Measurements from ENCODE around the gene SNX14.

The SNX14 gene

DNA sequence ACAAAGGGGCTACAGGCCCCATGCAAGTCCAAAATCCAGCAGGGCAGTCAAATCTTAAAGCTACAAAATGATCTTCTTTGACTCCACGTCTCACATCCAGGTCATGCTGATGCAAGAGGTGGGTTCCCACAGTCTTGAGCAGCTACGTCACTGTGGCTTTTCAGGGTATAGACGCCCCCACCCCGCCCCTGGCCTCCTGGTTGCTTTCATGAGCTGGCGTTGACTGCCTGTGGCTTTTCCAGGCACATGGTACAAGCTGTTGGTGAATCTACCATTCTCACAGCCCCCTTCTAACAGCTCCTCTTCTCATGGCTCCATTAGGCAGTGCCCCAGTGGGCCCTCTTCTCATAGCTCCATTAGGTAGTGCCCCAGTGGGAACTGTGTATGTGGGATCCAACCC lies 96.8 kb downstream of the SNX14 start:
- DNase-seq = no peak

GRCh38 chr6:85496009-85496579 lies 97.6 kb downstream of the SNX14 start:
- DNase-seq = no peak

GRCh38 chr6:85494547-85495536 lies 98.8 kb downstream of the SNX14 start:
- DNase-seq = no peak

DNA sequence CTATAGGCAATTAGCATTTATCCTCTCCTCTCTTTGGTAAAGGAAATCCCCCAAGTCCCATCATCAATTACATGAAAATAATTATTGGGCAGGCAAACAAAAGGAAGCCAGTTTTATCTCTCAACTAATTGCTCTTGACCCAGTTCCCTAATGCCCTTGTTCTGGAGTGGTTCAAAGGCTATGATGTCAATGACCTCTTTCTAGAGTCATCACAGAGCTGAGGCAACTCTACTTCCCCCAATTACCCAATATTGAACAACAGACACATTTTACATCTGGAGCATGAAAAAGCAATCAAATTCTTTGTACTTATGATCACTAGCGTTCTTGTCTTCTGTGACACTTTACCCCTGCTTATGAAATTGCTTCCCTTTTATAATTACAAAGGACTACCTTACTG lies 100.3 kb downstream of the SNX14 start:
- DNase-seq = no peak

- DNase-seq = no peak
These were observed 103.0 kb downstream of the SNX14 start for GRCh38 chr6:85490516-85491248.

DNA sequence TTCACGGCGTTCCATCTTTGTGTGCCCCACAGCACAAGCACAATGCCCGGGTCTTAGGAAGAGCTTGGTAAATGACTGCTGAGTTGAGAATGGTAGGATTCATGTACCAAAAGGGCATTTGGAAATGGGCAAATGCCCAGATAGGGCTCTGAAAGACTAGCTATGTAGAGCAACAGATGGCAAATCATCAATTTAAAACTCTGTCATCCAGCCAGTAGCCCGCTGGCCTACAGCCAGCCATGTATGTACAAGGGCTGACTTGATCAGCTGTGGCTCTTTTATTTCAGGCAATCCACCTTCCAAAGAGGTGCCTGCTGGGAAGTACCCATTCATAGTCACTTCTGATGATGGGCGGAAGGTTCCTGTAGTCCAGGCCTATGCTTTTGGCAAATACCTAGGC lies 108.7 kb downstream of the SNX14 start:
- DNase-seq = no peak

DNA sequence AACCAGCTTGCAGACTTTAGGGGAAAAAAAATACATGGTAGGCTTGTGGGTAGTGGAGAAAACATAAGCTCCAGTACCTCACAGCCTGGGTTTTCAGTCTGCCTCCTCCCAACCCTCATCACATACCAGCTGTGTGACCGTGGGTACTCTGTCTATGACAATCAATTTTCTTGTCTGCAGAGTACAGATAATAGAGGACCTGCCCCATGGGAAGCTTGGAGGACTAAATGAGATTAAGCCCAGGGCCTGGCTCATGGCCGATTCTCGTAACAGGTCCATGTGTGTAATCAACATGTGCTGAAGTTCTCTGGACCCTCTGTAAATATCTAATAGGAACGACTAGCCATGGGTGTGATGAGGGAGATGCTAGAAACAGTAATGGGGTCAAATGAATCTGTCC lies 109.8 kb downstream of the SNX14 start:
- no peak for DNase-seq

DNA sequence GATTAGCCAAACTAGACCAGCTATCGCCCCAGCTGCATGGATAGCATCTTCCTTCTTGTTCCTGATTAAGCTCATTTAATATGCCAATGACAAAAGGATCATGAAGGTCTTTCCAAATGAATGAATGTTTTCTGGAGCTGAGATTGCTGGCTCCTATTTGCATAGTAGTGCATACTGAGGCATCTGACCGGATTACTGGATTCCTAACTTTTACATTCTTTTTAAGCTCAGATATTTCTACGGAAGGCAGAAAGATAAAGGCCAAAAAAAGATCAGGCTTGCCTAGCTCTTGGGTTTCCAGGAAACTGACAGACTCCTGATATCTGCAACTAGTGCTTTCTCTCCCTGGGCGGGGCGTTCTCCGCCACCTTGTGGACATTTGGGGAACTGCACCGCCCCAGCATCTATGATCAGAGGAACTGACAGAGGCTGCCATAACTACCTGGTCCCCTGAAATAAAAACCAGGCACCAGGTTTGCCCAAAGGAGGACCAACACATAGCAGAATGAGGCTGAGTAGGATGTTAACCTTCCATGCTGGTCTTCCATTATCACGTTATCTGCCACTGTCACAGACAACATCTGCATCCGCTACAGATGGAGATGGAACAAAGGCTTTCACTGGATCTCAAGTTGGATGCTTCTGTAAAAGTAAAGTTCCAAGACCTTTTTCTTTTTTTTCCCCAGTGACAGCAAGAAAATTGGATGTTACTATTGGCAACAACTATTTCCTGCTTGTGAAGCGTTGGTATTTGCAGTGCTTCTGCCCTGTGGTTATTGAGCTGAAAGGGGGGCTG lies 110.6 kb downstream of the SNX14 start:
- DNase-seq = peak; percentile 55

GRCh38 chr6:85482206-85482904 lies 111.3 kb downstream of the SNX14 start:
- DNase-seq = no peak

DNA sequence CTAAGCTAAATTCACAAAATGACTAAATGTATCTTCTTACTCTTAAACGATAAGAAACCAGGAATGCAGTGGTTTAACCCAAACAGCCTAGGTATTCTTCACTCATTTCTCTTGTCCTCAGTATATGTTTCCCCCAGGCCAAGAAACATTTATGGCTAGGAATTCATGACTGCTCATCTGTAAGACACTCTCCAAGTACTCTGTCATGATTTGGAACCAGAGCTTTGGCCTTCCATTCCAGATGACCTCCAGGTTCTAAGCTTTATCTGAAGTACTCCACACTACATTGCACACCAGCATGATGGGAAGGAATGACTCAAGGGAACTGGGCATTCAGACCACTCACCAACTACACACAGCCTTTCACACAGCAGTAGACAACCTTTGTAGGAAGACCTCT lies 114.5 kb downstream of the SNX14 start:
- DNase-seq = no peak

DNA sequence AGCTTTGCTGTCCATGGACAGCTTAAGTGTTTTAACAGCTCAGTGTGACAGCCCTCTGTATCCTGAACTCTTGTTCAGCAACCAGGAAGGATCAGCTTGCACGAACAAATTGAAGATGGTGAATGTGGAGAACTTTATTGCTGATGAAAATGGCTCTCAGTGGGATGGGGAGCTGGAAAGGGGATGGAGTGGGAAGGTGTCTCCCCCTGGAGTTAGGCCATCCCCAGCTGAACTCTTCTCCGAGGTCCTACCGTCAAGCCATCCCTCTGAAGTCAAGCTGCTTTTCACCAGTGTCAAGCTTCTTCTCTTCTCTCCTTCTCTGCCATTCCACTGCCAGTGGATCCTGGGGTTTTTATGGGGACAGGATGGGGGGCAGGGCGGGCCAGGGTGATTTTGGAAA lies 117.1 kb downstream of the SNX14 start:
- DNase-seq = no peak

DNA sequence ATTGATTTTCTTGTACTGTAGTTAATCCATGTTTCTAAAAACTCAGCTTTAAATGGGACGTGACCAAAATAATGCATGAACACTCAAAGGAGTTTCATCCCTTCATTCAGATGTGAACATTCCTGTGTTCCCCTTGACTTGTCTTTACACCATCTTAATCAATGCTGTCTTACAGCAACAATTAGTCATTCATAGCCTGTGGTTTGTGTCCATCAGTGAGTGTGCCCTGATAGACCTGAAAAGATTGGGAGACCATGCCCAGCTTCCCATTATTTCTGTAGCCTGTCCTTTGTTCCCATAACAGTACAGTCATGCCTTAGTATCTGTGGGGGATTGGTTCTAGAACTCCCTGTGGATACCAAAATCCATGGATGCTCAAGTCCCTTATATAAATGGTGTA lies 119.9 kb downstream of the SNX14 start:
- DNase-seq = no peak

GRCh38 chr6:85472744-85473143 lies 120.9 kb downstream of the SNX14 start:
- DNase-seq = no peak

DNA sequence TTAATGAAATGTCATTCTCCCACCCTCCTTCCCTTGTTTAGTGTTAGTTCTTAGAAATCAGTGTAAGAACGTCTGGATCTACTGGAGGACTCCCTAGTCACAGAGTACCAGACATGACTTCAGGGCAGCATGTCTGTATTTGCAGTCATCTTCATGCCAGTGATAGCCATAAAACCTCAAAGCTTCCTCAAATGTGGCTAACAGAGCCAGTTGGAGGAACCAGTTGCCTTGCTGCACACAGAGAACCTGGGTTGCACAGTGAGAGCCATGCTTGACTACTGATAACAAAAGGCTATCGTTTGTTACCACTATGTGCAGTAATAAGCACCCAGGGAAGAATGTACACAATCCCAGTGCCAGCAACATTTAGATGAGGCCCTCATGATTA lies 123.6 kb downstream of the SNX14 start:
- DNase-seq = no peak

DNA sequence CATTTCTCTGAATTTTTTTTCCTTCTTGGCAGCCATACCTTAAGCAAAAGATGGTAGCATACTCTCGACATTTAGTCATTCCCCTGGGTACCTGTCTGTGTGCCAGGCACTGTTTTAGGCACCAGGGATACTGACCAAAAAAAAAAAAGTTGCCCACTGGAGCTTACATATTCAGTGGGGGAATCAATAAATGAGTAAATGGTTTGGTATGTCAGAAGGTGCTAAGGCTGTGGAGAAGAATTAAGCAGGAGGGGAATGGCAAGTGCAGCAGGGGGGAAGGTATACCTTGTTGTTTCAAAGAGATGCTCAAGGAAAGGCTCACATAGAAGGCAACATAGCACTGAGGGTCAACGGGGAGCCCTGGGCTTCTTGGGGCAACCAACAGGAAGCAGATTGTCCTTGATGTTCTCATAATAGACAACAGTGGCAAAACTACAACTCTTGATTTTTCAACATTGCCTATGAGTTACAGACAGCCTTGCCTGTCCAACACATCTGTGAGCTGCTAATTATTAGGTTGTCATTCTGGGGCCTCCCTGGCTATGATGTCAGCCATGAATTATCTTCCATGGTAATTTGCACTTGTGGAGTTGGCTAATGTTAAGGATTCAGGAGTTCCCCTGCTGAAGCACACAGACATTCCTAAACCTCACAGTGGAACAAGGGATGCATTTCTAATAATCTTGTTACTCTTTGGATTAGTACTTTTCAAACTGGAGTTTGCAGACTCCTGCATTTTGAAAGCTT lies 124.2 kb downstream of the SNX14 start:
- no peak for DNase-seq

DNA sequence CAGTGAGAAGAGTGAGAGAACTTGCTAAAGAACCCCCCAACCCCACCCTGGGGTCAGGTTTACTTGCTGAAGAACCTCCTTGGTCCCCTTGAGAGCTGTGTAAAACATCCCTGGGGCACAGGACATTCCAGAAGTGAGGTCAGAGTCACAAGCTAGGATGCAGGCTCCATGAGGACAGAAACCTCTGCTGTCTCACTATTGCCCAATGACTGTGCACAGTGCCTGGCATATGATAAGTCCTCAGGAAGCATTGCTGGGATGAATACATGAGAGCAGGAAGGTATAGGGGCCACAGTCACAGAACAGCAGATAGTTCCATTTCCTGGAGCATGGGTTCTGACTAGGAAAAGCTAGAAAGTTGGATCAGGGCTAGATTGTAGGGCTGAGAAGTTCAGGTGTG lies 125.3 kb downstream of the SNX14 start:
- DNase-seq = no peak

DNA sequence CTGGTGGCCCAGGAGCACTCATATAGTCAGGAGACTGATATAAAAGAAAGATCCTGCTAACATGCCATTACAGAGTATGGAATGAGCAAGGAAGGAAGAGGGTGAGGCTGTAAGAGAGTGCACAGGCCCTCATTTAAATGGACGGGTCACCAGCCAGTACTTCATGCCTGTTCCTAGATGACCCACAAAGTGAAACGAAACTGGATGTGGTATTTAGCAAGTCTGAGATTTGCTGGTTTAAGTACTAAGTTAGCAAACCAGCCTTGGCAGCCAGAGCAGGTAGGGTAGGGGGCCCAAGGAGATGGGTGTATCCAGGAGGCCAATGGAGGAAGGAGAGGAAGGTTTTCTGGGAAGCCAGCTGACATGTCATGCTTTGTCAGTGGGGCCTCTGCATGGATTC lies 127.9 kb downstream of the SNX14 start:
- no peak for DNase-seq

DNA sequence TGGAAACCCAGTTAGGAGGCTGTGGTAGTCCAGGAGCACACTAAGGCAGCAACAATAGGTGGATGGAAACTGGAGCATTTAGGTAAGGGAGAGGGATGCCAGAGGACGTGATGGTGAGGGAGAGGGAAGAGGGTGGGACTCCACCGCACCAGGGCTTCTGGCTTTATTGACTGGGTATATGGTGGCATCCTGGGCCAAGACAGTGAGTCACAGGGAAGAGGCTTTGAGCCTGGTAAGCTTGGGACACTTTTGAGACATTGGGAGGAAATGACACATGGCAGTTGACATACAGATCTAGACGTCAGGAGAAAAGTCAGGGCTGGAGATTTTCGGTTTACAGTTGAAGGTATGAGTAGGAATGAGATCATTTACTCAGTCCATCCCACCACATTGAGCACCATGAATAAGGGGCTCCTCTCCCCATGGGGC lies 128.9 kb downstream of the SNX14 start:
- DNase-seq = no peak

GRCh38 chr6:85464260-85464644 lies 129.4 kb downstream of the SNX14 start:
- DNase-seq = no peak

GRCh38 chr6:85463621-85464259 lies 129.9 kb downstream of the SNX14 start:
- DNase-seq = no peak

DNA sequence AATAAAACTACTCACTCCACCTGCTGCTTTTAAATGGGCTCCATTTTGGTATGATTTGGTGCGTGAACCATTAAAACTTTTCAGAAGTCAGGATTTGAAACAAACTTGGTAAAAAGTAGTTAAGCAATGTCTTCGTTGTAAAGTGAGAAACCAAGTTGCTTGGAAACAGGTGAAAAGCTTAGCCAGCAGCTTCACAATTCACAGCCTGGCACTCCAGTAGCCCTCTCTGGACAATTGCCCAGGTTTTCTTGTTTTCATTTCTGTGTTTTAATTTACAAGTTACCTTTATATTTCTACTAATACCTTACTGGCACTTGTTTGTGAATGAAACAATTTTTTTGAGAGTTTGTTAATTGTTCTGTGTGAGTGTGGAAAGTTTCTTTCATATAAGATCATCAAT lies 131.0 kb downstream of the SNX14 start:
- no peak for DNase-seq

Measured in activated CD4-positive, alpha-beta T cell treated with anti-CD3 and anti-CD28 coated beads for 1 hour (primary cell).